ENCODE measurements around the gene WDFY3.

GRCh38 chr4:84878546-84878945, 87.9 kb downstream of the WDFY3 start:
- TF ChIP-seq, protein P1, sequence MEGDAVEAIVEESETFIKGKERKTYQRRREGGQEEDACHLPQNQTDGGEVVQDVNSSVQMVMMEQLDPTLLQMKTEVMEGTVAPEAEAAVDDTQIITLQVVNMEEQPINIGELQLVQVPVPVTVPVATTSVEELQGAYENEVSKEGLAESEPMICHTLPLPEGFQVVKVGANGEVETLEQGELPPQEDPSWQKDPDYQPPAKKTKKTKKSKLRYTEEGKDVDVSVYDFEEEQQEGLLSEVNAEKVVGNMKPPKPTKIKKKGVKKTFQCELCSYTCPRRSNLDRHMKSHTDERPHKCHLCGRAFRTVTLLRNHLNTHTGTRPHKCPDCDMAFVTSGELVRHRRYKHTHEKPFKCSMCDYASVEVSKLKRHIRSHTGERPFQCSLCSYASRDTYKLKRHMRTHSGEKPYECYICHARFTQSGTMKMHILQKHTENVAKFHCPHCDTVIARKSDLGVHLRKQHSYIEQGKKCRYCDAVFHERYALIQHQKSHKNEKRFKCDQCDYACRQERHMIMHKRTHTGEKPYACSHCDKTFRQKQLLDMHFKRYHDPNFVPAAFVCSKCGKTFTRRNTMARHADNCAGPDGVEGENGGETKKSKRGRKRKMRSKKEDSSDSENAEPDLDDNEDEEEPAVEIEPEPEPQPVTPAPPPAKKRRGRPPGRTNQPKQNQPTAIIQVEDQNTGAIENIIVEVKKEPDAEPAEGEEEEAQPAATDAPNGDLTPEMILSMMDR (IDR thresholded peaks at IDR 0.05; ENCODE audit: insufficient read depth, low read length), result no peak
- TF ChIP-seq GABPA (IDR thresholded peaks at IDR 0.05; ENCODE audit: low read depth), result no peak

All from HL-60 (cell line).